ENCODE results near the gene NR3C1.

Gene NR3C1

DNA sequence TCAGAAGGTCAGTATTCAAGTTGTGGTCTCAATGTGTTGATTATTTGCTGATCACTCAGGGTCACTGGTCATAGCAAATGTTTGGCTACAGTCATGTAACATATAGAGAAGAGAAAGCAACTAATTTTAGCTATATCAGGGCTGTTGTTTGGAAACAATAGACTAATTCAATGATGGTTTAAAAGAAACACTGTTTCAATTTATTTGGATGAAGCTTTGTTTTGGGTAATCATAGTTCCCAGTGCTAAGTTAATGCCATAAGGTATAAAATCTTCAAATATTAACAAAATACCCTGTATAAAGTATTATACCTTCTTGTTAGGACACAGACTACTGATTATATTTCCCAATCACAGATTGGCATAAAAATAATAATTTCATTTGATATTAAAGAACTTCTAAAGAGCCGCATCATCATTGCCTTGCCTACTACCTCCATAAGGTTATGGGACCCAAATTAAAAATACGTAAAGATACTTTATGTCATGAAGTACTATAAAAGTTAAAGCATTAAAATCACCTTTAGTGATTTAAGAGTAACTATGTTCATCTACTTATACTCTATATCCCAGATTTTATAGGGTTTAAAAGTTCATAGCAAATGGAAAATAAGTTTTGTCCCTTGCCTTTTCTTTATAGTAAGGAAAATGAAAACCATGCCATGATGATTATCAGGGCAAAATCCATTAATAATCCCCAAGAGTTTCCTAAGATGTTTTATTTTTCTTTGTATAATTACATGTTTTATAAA, 6.0 kb downstream of the NR3C1 start:
- DNase-seq, result no peak

DNA sequence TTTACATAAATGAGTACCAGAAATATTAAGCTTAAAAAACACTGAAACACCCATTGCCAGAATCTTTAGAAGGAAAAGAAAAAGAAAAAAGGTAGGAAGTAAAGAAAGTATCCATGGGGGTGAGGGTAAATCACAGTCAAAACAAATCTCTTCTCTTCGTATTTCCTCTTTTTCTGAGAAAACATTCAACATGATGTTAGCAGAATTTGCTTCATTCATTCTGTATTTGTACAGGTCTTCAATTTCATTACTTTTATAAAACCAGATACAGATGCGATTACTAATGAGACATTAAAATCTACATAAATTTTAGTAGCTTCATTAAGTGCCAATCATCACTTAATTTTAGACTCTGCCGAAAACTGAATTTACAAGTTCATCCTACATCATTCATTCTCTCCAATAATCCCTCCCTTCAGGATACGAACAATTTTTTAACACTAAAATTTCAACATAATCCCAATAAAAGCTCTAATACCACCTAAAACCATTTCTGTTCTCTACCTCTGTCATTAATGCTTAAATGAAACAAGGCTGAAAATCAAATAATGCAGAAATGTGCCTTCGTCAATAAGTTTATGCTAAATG, 7.0 kb downstream of the NR3C1 start:
- no peak for DNase-seq

DNA sequence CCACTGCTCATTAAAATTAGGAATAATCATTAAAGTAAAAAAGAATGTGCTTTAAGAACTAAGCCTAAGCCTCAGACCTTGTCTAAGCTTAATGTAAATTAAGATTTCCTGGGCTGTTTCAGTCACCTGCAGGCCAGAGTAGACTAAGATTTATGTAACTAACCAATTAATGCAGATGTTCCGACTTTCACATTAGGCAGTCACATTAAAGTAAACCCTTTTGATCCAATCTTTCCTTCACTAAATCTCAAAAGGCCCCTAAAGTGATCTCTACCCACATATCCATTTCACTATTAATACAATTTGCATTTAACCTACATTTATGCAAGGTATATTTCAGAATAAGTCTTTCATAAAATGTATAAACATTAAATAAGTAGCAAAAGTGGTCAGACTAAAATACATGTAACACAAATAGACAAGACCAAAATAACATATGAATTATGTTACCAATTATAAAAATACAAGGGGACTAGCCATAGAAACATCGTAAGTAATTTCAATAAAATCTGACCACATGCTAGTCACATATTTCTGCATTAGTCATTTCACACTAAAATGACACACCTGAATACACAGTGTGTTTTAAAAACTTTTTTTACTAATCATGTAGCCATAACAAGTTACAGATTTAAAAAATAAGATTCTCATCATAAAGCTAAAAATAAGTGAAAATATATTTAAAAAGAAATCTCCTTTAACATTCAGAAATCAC, 7.7 kb downstream of the NR3C1 start:
- no peak for DNase-seq

DNA sequence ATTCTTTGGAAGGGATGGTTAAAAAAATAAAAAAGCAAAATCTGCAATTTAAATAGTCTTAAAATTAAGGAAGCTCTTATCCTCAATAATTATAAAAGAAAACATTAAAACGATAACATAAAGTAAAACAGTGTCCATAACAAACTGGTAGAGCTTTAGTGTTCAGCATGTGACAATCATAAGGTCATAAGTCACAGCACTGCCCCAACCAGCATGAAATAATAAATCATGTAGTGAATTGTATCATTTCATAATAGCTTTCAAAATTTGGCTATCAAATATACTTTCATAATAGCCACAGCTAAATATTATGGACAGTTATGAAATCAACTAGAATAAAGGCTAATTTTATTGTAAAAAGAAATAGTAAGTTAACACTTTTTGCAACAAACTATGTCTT, 10.0 kb downstream of the NR3C1 start:
- no peak for DNase-seq

DNA sequence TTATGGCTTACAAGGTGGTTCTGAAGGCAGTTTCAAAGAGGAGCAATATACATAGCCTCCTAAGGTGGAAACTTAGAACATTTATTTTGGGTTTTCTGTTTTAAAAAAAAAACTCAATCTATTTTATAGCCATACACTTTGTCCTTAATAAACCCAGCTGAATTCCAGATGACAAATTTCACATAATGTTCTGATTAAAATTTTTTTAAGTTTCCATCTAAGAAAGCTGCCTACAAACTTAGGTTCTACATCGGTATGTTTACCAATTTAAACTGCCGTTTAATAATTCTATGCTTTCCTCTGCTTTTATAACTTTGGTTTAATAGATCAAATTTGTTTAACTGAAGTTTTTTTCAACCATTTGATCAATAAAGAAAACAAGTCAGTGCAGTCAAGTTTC, 12.5 kb downstream of the NR3C1 start:
- DNase-seq, result no peak

DNA sequence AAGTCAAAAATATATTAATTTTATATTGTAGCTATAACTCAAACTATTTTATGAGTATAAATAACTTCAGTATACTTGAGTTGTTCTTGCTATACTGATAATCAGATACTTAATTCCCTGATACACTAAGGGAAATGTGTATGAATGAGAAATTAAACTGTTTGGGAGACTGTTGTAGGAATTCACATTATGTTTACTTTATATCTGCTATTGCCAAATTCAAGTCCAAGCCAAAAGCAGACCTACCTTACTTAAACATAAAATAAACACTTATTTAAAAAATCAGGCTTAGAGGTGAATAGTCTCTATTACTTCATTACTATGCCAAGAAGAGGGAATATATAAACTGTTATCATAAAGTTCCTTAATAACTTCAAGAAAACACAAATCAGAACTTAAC, 13.2 kb downstream of the NR3C1 start:
- no peak for DNase-seq

DNA sequence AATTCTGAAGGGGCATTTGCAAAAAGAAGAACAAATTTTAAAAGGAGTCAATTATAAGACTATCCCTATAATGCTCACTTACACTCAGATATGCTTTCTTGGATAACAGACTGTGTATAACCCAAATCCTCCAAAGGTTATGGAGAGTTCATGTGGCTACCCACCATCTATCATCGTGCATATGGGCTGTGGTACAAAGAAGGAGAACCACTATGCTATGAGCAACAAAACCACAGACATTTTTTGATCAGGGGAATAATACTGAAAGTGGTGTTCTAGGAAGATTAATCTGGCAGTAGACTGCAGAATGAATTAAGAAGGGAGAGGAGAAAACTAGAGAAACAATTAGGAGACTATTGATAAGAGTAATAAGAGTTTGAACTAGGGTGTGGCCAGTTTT, 16.8 kb downstream of the NR3C1 start:
- DNase-seq, result no peak

DNA sequence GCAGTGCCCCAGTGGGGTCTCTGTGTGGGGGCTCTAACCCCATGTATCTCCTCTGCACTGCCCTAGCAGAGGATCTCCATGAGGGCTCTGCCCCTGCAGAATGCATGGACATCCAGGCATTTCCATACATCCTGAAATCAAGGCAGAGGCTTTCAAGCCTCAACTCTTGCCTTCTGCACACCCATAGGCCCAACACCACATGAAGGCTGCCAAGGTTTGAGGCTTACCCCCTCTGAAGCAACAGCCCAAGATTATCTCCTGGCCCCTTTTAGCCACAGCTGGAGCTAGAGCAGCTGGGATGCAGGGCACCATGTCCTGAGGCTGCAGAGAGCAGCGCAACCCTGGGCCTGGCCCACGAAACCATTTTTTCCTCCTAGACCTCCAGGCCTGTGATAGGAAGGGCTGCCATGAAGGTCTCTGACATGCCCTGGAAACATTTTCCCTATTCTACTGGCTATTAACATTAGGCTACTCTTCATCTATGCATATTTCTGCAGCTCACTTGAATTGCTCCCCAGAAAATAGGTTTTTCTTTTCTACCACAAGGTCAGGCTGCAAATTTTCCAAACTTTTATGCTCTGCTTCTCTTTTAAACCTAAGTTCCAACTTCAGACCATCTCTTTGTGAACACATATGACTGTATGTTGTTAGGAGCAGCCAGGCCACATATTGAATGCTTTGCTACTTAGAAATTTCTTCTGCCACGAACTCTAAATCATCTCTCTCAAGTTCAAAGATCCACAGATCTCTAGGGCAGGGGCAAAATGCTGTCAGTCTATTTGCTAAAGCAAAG, 18.4 kb downstream of the NR3C1 start:
- no peak for DNase-seq

DNA sequence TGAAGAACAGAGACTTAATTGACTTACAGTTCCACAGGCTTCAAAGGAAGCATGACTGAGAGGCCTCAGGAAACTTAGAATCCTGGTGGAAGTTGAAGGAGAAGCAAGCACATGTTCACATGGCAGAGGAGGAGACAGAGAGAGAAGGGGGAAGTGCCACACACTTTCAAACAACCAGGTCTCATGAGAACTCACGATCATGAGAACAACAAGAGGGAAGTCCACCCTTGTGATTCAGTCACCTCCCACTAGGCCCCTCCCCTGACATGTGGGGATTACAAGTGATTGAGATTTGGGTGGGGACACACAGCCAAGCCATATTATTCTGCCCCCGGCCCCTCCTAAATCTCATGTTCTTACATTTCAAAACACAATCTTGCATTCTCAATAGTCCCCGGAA, 19.5 kb downstream of the NR3C1 start:
- DNase-seq, result no peak

DNA sequence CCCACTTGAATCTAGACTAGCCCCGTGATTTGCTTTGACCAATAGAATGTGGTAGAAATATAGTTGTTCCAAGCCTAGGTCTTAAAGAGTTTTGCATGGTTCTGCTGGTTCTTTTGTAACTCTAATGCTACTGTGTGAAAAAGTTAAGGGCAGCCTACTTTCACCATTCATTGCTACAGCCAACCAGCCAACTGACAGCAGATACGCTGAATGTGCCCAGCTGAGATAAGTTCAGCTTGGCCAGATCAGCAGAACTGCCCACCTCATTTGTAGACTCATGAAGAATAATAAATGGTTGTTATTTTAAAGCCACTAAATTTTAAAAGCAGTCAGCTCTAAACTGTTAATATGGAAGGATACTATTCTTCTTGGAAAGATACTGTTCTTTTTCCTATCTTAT, 23.9 kb downstream of the NR3C1 start:
- no peak for DNase-seq

DNA sequence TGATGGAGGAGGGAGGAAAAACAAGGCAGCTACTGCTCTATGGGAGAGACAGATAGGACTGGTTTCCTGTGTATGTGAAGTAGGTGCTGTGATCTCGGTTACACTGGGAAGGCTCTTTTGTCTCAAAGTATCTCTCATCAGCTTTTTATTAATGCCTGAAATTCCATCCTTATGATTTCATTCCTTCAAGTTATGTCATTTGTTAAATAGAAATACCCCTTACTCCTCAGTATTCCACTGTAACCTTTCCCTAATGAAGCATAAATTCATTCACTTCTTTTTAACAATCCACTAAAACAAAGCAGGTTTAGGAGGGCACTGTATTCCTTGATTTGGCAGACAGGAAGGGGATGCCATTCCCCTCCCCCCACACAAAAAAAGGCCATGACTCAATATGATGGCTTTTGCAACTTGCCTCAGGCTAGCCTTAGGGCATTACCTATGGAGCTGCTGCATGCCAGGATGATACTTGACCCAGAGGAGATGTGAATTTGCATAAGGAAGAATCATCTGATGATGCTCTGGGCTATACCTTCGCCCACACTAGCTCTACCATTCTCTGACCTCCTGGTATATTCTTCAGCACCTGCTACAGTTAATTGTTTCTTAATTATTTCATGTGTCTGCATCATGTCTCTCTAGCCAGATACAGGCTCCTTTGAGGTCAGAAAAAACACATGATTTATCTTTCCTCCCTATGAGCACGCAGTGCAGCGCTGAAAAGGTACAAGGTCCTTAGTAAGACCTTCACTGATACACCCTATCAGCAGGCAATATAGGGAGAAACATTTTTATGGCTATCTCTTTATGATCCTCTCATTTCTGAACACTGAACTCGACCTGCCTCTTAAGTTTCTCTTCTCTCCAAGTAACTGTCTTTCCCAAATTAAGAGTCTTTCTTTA, 26.3 kb downstream of the NR3C1 start:
- DNase-seq, result no peak

DNA sequence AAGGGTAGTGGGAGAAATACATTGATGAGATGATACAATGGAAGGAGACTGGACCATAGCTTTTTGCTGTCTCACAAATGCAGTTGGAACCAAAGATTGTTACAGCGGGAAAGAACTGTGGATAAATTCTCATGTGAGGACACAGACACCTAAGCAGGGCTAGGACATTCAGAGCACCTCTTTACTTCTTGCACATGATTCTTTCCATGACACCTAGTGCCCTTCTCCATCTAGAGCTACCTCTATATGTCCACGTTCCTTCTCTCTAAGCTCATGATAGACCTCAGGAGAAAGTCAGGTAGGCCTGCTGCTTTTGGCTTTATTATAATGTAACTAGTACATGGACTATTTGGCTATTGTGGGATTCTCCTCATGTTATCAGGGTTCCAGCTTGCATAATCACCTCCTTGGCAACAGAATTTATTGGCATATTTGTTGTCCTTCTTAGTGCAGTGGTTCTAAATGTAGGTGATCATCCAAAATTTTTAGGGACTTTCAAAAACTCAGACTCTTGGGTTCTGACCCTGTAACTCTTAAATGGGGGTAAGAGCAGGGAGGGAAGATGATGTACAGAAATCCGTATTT, 27.2 kb downstream of the NR3C1 start:
- DNase-seq, result no peak

DNA sequence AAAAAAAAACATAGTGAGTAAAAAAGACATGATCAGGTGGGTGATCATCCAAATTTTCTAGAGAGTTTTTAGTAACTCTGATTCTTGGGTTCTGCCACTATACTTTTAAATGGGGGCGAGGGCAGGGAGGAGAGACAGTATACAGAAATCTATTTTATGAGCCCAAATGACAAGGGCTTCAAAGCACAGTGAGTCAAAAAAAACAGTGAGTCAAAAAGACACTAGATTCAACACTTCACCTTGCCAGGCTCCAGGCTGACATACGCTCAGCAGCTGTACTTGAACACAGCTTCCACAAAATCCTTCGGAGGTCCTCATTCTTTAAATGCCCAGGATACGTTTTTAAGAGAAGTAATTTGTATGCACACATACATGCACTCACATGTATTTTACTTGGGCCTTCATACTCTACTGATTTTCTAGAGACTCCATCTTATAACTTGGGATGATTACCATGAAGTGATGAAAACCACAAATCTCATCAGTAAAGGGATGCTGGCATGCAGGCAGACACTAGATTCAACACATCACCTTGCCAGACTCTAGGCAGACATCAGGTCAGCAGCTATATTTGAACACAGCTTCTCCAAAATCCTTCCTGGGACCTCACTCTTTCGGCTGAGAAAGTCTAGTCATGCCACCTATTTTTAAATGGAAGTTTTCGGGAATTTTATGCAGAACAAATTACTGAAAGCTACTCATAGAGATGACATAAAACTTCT, 28.8 kb downstream of the NR3C1 start:
- DNase-seq, result no peak

DNA sequence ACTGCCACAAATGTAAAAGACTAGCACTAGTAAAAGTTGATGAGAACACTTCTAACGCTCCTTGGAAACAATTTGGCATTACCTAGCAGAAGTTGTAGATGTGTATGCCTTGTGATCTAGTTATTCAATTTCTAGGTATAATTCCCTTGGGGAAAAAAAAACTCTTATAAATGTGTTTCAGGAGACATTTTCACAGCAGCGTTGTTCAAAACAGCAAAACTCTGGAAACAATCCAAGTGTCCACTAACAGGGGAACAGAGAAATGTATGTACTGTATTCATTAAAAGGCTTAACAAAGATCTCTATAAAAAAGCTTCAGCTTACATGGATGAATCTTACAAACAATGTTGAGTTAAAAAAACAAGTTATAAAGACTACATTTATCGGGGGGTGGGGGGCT, 30.4 kb downstream of the NR3C1 start:
- DNase-seq, result no peak

DNA sequence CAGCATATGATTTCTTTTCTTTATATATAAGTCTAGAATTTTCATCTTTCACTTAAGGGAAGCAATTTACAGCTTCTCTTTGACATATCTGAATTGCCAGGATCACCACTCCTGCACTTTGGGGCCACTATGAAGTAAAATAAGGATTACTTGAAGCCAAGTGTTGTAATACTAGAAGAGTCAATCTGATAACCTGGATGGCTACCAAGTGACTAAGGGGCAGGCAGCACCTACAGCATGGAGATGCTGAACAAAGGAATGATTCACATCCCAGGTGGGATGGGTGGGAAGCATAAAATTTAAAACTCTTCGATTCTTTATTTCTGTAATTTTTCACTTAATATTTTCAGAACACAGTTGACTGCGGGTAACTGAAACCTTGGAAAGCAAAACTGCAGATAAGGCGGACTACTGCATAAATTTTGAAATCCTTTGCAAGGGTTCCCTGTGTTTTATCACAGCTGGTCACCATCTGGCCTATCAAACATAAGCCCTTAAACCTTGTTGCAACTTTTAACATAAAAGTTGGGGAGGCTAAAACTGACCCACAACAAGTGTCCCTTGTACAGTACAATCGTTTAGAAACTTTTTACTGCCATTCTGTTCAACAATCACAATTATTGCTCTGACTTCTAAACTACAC, 31.2 kb downstream of the NR3C1 start:
- no peak for DNase-seq

DNA sequence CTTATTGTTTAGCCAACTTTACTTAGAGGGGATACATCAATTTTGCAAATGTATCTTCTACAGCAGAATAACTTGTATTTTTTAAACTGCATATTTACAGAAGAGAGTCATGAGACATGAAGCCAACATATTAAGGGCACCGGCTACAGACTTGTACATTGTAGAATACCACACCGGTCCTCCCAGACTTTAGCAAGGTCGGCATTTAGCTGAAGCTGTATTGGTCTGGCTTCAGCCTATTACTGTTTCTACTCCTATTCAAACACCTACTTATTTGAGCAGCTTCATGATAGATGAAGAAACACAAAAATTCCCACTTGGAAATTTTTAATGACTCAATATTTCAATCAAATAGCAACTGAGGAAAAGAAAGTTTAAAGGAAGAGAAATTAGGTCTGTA, 33.0 kb downstream of the NR3C1 start:
- no peak for DNase-seq

DNA sequence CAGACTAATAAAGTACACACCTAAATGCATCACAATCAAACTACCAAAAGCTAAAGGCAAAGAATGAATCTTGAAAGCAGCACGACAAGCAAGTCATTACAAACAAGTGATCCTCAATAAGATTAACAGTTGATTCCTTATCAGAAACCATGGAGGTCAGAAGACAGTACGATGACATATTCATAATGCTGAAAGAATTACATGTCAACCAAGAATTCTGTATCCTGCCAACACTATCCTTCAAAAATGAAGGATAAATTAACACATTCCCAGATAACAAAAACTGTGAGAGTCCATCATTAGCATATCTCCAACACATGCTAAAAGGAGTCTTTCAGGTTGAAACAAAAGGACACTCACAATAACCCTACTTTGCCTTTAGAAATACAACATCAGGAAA, 39.4 kb downstream of the NR3C1 start:
- DNase-seq, result no peak

DNA sequence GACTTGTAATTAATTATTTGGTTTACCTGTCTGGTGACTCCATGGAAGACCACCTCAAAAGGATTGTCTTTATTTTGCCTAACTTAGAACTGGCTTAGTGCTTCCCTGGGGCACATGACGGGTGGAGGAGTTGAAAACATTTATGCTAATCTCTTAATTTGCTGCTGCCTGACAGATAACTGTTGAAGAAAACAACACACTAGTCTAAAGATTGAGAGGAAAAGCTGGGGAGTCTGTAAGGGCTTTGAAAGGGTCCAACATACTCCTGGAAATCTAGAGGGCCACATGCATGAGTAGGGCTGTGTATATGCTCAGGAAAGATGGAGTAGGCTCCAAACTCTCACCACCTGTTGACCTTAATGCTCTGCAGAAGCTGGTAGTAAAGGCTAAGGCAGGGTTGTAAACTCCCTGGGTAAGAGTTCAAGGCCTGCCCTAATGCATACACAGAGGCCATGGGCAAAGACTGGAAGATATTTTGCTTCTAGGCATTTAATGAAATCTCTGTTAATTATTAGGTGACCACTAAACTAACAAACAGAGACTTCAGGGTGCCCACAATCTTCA, 40.7 kb downstream of the NR3C1 start:
- no peak for DNase-seq

DNA sequence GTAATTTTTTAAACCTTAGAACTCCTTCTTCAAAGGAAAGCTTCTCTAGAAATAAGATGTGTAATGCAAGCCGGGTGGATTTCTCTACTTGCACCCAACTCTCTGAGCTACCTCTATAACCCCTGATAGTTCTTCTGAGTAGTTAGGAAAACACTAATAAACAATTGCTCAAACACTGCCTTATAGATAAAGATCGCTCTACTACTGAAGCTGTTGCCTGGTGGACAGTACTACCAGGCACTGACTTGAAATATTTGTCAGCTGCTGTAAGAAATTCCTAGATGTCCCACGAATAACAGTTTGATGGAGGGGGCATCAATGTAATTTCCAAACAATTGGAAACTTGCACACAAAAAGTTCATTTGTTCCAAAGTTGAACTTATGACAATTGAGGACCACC, 42.0 kb downstream of the NR3C1 start:
- no peak for DNase-seq

DNA sequence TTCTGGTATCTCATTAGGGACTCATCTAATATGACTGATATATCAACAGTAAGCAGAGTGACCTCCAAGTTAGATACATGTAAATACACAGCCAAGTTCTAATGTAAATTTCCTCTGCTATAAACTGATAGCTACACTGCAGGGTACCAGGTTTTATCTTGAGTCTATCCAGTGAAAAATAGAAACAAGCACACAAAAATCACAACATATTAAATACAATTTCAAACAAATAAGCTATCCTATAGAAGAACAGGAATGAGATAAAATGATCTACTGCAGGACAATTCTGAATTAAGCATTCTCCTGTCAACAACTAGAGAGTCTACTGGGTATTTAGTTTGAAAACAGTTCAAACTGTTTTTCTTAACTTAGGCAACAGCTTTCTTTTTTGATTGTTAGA, 42.7 kb downstream of the NR3C1 start:
- no peak for DNase-seq

DNA sequence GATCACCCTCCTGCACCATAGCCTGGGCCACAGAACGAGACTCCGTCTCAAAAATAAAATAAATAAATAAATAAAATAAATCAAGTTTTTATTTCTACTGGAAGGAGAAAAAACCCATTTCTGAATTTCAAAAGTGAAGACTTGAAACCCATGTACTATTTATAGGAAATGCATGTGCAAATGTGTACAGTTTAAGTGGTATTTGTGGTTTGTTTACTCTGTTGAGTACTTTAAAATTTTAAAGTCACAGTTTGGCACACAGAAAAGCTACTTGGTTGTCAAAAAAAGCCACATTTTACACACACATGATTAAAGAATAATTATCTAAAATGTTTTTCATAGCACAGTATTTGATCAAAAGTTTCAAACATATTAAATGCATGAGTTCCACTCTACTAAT, 43.6 kb downstream of the NR3C1 start:
- no peak for DNase-seq
